Measurements from ENCODE around the gene IRF2BP2.
"Not testable (repeated sequence)": the region's sequence is repeated elsewhere in the genome, so short reads cannot be mapped to it uniquely, and the experiment has no call there.

Gene IRF2BP2

DNA sequence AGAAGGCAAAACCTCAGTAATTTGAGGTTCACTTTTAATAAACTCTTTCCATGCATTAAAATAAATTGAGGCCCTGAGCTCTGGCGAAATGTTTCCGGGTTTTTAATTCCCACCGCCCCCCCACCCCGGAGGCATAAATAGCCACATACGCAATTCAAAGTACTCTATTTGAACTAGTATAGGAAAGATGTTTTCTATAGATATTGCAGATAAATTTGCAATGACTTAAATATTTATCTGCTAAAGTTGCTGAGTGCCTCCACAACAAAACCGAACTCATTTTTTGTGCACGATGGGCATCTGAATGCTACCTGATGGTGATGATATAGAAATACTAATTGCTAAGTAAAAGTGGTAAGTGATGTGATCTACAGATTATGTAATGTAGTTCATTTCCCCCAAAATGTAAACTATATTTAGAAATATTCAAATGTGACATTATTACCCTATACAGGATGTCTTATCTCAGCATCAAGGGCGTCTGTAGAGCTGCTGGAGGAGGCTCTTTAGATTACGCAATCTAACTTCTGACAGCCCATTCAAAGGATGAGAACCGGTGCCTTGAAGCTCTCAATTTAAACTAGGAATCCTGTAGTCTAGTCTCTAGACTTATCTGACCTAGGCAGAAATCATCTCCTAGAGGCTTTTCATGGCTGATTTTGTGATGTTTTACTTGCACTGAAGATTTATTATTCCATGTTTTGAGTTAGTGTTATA lies 8.5 kb downstream of the IRF2BP2 start:
- DNase-seq (ENCODE audit: low read depth in 2 of 2) = no peak

DNA sequence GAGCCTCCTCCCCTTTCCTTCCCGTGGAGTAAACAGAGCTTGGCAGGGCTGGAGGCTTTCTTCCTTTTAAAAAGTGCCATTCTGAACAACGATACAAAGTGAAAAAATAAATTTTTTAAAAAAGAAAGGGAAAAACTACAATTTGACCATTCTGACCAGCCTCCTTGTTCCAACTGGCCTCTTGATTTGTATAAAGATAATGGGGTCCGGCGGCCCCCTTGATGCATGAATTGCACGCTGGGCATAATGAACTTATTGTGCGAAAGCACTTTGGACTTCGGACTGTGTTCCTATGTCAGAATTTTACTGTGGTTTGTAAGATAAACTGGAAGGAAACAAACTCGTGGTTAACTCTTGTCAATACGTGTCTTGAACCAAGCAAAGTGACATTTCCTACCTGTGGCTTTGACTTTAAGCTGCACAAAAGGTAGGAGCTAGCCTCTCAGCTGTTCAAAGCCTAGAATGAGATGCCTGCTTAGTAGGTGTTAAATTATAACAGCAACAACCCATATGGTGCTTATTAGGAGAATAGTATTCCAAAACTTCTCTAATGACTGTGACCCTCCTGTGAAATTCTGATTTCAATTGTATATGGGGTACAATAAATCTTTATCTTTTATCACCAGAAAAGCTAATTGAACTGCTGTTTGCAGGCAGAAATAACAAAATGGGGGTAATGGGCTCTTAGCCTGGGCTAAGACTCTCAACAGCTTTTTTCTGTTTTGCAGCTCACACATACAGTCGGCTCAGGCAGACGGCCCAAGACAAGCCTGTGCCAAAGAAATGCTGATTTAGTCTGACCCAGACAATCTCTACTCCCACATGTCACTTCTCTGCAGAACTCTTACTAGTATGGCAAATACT lies 9.3 kb downstream of the IRF2BP2 start:
- DNase-seq (ENCODE audit: low read depth in 2 of 2) = no peak

DNA sequence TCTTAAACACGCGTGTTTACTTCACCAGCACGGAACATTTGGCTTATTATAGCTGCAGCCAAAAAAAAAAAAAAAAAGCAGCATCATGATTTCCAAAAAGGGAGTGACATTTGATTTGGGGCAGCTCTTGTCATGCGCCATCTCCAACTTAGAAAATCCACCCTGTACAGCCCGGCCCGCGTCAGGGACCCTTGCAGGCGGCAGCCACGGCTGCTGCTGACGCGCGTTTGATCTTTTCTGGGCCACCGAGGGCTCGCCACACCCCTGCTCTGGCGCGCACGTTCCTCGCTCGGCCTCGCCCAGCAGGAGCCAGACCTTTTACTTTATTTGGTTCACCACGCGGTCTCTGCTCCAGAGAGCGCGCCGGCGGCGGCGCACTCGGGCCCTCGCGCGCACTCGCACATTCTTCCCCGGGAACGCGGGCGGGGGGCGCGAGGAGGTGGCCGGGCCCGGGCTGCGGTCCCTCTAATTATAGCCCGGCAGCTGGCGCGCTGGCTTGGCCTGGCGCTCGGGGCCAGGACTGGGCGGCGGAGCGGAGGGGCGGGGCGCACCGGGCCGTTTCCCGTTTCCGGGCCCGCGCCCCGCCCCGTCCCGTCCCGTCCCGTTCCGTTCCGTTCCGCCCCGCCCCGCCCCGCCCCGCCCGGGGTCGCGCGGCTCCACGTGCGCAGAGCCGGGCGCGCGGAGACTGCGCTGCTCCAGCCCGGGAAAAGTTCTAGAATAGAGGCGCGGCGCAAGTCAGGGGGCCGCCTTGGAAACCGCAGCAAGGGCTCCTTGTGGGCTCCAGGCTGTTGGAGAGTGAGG lies 10.2 kb downstream of the IRF2BP2 start:
- DNase-seq (ENCODE audit: low read depth in 2 of 2) = peak; percentile 58 to 73

DNA sequence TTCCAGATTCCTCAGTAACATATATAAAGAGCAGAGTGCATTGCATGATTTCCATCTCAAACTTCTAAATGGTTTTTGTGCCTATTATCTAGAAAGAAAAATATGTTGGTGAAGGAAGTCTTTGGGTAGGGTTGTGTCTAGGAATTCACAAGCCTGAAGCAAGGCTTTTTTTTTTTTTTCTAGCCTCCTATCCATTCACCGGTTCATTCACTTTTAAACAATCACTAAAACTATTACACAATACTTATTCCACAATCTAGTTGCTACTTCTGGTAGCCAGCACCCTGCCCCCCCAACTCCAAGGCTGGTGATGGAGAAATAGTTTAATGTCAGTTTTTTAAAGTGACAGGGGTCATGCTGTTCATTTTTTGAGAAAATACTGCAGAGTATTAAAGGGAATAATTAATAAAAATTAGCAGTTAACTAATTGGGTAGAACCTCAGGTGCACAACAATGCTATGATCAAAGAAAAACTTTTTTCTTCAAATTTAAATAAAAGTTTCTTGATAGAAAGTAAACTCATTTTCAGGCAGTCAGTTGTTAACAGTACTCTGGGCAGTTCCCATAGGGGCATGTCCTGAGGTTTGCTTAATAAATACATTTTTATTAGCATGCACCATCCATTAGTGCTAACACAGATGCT lies 10.9 kb downstream of the IRF2BP2 start:
- no peak for DNase-seq (ENCODE audit: low read depth in 2 of 2)

- DNase-seq (ENCODE audit: low read depth in 2 of 2) = peak; percentile 31 to 46
Observed at GRCh38 chr1:234597894-234598293, 12.1 kb downstream of the IRF2BP2 start.

DNA sequence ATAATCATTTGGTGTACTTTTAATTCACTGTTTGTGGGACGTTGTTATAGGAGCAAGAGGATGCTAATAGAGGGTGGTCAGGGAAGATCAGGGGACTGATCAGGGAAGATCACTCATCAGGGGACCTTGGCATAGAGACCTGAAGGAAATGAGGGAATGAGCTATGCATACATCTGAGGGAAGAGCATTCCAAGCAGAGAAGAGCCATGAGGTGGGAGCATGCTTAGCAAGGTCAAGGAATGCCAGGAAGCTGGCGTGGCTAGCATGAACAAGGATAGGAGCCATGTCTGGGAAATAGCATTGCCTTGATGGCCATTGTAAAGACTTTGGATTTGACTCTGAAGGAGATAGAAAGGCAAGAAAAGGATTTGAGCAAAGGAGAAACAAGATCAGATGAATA lies 14.1 kb downstream of the IRF2BP2 start:
- DNase-seq (ENCODE audit: low read depth in 2 of 2) = no peak

DNA sequence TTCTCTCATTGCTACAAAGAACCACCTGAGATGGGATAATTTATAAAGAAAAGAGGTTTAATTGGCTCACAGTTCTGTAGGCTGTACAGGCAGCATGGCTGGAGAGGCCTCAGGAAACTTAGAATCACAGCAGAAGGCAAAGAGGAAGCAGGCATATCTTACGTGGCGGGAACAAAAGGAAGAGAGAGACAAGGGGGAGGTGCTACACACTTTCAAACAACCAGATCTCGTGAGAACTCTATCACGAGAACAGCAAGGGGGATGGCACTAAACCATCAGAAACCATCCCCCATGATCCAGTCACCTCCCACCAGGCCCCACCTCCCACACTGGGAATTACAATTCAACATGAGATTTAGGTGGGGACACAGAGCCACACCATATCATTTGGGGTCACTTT lies 15.4 kb downstream of the IRF2BP2 start:
- not testable (repeated sequence) for DNase-seq (ENCODE audit: low read depth in 2 of 2)

GRCh38 chr1:234593771-234594504 lies 16.0 kb downstream of the IRF2BP2 start:
- DNase-seq (ENCODE audit: low read depth in 2 of 2) = no peak

- DNase-seq (ENCODE audit: low read depth in 2 of 2) = no peak
Observed at GRCh38 chr1:234593109-234593508, 16.9 kb downstream of the IRF2BP2 start.

DNA sequence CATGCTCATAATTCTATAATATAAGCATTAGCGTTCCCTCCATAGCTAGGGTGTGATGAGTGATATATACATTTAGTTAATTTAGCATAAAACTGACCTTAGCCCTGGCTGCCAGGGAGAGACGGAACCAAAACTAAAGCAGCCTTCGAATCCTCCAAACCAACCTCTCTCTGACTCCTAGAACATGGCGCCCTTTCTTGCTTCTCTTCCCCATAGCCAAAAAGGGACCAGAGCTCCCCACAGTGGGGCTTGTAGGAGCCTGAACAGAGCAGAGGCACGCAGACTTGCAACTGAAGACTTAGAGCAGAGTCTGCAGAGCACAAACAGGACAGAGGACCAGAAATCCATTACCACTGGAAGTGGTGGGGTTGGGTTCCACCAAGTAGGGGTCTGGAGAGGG lies 17.7 kb downstream of the IRF2BP2 start:
- no peak for DNase-seq (ENCODE audit: low read depth in 2 of 2)

- DNase-seq (ENCODE audit: low read depth in 2 of 2) = no peak
Observed at GRCh38 chr1:234591131-234591530, 18.8 kb downstream of the IRF2BP2 start.

DNA sequence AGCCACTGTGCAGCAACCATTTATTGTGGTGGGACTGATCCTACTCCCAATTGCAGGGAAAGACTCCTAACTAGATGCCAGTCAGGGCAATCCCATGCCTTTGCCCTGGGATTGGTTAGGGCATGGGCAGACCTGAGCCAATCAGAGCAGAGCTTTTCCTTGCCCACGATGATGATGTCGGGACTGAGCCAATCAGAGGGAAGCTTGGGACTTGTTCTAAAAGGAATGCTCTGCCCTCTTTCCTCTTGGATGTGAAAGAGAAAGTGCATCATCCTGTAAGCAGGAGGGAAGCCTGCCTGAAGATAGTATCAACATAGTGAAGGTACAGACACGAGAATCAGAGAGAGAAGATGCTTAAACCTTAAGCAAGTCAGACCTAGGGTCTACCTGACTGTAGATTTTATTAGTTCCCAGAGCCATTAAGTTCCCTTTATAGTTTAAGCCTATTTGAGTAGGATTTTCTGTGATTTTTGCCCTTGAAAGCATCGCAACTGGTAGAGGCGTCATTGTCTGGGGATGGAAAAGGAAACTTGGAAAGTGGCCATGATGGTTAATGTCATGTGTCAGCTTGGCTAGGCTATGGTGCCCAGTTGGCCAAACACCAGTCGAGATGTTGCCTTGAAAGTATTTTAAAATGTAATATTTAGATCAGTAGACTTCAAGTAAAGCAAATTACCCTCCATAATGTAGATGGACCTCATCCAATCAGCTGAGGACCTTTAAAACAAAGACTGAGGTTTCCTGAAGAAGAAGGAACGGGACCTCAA lies 19.9 kb downstream of the IRF2BP2 start:
- DNase-seq (ENCODE audit: low read depth in 2 of 2) = no peak

DNA sequence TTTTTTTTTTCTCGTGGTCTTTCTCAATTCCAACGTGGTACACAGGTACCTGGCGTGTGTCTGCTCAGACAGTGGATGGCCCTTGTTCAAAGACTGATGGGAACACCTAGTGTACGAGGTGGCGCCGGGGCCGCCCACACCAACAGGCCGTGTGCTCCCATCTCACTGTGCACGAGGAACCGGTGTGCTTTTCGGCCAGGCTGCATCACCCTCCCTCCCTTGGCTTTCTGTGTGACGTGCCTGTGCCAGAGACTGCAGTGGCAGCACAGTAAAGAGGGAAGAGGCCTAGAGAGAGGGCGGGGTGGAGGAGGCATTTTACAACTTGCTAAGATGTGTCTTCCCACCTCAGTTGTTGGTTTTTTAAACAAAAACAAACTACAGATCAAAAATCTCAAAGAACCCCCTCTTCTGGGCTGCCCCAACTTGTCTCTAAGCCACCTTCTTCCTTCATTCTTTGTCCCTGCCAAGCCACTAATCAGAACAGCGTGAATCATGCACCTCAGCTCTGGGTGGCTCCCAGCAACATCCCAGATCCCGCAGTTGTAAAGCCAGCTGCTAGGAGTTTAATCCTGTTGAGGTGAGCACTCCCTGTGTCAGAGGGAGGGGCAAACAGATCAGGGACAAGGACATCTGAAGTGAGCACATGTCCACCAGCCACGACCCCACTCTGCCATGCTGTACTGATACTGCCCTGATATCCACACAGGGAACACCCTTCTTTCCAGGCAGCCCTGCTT lies 20.7 kb downstream of the IRF2BP2 start:
- no peak for DNase-seq (ENCODE audit: low read depth in 2 of 2)

GRCh38 chr1:234588386-234588785 lies 21.6 kb downstream of the IRF2BP2 start:
- DNase-seq (ENCODE audit: low read depth in 2 of 2) = no peak

DNA sequence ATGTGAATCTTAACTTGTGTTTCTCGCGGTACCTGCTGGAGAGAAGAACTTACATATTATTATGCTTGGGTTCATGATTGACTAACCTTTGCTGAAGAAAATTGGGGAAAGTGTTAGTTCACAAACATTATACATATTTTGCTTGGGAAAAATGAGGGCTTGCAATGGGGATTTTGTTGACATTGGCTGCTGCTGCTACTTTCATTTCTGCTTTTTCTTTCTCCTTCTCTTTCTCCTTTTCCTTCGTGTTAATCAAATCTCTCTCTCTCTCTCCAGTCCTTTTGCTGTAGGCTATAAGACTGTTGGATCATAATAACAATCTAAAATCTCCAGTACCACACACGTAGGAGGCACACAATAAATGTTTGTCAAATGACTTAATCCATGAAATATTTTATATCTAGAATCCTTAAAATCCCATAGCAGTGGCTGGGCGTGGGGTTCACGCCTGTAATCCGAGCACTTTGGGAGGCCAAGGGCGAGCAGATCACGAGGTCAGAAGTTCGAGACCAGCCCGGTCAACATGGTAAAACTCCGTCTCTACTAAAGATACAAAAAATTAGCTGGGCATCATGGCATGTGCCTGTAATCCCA lies 23.0 kb downstream of the IRF2BP2 start:
- no peak for DNase-seq (ENCODE audit: low read depth in 2 of 2)

GRCh38 chr1:234586304-234586703 lies 23.7 kb downstream of the IRF2BP2 start:
- DNase-seq (ENCODE audit: low read depth in 2 of 2) = no peak

GRCh38 chr1:234585330-234586055 lies 24.5 kb downstream of the IRF2BP2 start:
- DNase-seq (ENCODE audit: low read depth in 2 of 2) = no peak

GRCh38 chr1:234584926-234585325 lies 25.1 kb downstream of the IRF2BP2 start:
- DNase-seq (ENCODE audit: low read depth in 2 of 2) = no peak

DNA sequence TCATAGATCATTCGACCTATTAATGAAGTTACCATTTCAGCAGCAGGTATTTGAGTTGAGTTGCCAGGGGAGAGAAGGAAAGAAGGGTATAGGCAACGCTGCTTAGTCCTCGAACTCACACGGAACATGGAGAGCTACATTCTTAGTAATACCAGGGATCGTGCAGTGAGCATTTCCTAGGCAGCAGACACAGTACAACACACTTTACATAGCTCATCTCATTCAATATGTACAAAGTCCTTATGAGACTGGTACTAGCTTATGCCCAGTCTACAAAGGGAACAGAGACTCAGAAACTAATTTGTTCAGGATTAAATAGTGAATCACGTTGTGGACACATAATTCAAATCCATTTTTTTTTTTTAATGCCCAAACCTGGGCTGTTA lies 25.6 kb downstream of the IRF2BP2 start:
- no peak for DNase-seq (ENCODE audit: low read depth in 2 of 2)
